GM18873 (cell line): ENCODE data around the gene EML1.

Experiments
- ATAC-seq: cut with Tn5 transposase; IDR thresholded peaks from one replicate; pipeline ENCODE4 v1.9.1; 2021; ENCODE audit warnings: mild to moderate bottlenecking, moderate library complexity, moderate number of reproducible peaks; ENCODE audit not compliant: unreplicated experiment, low FRiP score

The EML1 gene

GRCh38 chr14:99889268-99889667, 96.1 kb downstream of the EML1 start:
- no peak for ATAC-seq

DNA sequence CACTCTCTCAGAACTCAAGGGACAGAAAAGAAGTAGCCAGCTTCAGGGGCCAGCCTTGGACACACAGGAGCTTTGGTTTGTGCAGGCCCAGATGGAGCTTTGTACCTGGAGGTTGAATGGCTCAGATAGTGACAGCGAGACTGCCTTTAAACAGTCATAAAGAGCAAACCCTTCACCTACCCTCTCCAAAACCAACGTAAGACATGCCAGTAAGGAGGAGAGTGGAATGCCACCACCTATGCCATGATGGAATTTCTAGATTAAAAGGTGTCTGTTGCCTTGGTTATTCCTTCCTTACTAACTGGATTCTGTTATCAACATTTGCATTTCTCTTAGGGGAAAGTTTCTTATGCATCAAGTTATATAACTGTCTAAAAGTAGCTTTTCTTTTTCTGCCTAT, 98.1 kb downstream of the EML1 start:
- no peak for ATAC-seq

DNA sequence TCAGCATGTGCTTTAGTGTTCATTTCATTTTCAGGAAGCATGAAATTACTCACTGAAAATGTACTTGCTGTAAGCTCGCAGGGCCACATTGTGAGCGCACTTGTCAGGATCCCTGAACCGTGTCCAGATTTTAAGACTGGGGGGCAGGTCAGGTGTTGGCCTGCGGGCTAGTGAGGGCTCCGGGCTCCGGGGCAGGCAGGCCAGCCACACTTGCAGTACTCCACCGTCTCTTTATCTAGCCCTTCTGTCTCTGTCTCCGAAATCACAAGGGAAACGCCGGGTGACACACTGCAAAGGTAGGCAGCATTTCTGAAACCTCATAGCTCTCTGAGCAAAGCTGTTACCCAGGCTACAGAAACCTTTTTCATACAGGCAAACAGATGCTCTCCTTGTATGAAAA, 98.7 kb downstream of the EML1 start:
- ATAC-seq = no peak

DNA sequence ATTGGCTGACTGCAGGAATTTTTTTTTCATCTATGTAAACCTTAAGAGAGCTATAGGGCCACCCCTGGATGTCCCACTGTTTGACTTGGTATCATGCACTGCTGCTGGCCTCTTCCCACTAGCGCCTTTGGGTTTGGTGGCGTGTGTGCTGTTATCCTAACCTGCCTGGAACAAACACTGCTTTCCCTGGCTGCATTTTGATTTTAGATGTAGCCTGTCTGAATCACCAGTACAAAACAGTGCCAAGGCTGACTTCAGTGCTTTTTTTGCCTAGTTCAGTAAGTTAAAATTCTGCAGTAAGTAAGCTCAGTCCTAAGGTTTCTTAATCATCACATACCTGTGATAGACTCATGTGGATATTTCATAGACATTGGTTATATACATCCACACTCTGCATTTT, 99.2 kb downstream of the EML1 start:
- no peak for ATAC-seq

DNA sequence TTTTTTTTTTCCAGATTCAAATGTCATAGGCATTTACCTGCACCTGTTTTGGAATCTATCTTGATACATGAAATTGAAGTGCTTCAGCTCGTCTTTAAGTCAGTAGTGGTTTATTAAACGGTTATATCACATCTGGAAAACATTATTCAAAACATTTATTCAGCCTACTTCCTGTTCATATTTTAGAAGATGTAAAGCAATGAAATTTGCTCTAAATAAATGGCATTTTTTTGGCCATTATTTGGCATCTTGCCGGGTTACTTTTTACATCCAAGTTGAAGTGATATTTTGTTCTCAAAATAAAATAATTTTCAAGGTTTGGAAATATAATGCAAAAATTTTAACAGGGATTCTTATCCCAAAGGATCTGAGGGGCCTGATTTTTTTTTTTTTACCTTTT, 103.1 kb downstream of the EML1 start:
- no peak for ATAC-seq

- ATAC-seq = no peak
Observed at GRCh38 chr14:99899578-99900178, 106.5 kb downstream of the EML1 start.

DNA sequence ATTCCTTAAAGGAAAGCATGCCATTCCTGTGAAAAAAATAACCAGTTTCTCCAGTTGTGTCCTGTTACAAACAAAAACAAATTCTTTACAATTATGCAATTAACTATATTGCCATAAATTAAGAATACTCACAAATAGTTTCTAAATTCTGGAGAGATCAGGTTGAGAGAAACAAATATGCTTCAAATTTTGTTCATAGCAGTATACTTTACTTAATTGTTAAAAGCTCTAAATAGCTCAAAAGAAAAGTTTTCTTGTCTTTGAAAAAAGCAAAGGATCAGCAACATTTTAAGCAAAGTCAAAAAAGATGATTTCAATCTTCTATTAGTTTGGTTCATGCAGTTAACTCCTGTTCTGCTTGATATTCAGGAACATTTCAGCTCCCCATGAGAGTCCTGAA, 109.7 kb downstream of the EML1 start:
- ATAC-seq = no peak

GRCh38 chr14:99904506-99904905, 111.3 kb downstream of the EML1 start:
- no peak for ATAC-seq

DNA sequence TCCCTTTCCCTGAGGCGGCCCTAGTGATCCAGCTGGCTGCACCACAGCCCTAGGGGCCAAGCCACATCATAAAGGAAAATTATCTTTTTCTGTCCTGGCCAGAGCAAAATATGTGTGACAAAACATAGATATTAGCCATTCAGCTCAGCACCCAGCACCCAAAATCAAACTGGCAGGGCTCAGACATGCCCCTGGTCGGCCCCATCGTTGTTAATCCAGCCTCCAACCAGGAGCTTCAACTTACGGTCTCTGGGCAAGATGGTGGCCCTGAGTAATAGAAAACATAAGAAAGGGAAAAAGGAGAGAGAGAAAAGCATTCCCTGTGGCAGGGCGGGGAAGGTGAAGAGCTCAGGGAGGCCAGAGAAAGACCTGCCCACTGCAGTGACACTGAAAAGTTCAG, 111.9 kb downstream of the EML1 start:
- no peak for ATAC-seq

DNA sequence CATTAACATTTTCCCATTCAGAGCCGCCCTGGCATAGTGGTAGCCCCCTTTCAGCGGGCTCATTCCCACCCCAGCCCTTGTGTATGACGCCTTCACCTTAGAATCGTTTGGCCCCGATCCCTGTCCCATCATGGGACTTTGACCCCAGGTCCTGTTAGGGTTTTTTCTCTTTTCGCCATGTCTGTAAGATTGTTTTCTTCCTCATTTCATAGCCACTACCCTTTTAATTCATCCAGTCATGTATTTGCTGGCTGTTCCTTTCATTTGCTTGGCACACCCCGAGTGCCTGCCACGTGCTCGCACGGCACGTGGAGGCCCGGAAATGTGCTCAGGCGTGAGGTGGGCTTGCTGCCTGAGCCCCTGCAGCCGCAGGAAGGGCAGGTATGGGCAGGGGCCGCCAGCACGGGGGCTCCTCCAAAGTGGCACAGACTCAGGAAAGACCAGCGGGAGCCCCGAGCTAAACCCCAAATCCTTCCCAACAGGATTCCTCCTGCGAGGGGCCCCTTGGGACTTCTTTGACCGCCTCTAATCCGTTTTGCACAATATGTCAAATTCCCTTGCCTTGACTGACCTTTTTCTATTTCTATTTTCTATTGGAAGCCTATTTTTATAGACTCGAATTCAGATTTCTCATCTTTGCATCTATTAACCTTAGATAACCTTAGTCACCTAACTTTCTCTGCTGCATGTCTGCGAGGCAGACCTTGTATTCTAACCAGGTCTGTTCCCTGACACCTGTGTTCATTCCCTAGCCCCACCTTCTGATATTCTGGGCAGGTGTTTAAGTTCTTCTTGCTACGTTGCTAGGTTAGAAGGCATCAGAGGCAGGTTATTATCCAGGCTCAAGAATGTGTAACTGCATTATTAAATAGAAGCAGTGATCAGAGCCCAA, 114.8 kb downstream of the EML1 start:
- ATAC-seq = no peak

DNA sequence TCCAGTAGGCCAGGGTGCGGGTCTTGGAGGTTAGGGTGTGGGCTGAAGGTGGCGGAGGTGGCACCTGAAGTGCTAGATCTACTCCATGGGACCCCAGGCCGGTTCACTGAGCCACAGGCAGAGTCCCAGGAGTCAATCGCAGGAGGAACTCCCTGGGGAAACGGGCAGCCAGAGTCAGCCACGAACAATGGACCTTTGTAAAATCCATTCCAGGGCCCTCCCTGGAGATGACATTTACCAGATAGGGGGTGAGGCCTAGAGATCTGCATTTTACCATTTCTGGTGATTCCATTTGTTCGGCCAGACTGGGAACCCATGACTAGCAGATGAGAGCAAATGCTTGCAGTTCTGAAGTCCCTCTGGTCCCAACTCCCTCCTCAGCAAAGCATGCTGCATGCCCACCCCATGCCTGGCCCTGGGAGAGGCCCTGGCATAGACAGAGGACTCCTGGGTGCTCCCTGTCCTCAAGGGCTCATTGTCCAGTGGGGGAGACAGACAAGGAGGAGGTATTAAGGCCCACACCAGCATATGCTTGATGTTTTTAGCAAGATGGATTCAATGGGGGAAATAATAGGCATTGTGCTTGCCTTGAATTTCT, 115.5 kb downstream of the EML1 start:
- ATAC-seq = no peak

DNA sequence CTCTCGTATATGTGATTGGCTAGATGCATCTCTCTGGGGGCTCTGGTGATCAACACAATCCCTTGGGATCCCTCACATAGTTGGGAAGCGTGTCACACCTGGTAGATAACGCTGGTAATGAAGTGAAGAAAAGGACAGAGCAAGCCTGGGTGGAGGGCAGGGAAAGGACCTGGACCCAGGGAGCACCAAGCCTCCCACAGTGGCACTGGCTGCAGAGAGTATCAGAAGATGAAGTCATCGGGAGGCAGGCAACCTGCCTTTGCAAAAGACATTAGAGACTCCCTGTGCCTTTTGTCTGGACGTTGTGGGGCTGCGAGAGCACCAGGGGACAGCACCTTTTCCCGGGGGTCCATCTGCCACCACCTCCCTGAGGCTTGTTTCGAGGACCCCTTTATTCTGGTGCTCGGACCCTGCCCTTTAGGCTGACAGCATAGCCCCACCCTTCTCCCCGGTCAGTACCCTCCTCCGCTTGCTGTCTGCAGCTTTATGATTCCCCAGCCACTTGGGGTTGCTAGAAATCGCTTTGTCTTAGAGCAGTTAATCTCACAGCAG, 116.4 kb downstream of the EML1 start:
- no peak for ATAC-seq

DNA sequence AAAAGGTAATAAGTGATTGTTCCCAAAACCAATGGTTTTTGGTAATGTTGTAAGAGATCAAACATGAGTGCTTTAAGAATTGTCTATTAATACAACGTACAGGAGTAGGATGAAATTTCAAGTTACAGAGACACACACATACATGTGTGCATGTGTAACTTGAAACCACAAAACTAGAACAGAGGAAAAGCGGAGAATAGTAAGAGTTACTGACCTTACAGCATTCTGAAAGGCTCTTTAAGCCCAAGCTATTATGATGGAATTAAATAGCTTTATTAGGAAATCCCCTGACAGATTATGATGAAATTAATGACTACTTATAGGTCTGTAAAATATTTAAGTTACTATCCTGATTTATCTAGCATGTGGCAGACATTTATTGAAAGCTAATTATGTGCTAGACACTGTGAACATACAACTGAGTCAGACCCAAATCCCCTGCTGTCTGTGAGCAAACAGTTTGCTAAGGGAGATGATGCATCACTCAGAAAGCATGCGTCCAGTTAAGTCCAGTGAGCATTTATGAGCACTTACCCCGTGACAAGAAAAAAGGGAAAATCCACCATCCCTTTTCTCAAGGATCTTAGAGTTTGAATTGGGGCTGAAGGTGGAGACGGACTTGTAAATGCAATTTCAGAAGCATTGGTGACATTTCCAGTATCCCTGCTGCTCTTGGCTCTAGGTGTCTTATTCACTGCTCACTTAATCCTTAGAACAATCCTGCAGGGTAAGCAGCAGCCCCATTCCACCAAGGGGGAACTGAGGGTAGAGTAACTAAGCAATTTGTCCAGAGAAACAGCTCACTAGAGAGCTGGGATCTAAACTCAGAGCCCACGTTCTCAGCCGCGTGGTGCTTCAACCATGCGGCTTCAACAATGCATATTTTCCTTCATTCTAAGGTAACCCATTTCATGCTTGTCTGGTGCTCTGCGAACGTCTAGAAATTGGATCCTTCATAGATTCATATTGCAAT, 117.4 kb downstream of the EML1 start:
- ATAC-seq = no peak

GRCh38 chr14:99915305-99916090, 122.3 kb downstream of the EML1 start:
- no peak for ATAC-seq

DNA sequence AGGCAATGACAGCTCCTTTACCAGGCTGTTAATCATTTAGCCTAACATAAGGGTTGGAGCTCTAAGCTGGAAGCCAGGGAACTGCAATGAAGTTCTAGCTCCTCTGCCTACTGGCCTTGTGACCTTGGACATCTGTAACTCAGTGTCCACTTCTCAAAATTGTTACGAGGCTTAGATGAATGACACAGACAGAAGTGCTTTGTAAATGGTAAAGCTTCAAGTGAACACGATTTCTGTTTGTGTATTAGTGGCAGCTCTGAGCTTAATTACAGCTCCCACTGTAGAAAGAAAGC, 122.8 kb downstream of the EML1 start:
- no peak for ATAC-seq

DNA sequence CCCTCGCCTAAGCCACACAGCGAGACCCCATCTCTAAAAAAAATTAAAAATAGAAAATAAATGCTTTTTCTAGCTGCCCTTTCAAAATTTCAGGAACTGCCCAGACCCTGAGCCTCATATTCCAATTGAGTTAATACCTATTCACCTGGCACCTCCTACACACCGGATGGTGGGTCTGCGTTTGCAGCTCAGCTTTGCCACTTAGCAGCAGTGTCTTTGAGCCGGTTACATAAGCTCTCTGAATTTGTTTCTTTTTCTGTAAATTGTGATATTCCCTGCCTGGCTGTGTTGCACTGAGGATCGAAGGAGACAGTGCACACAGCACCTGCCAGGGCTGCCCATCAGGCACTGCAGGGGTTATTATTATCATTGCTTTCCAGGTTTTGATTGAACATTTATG, 125.6 kb downstream of the EML1 start:
- no peak for ATAC-seq

- no peak for ATAC-seq
Observed at GRCh38 chr14:99921425-99921824, 128.2 kb downstream of the EML1 start.

DNA sequence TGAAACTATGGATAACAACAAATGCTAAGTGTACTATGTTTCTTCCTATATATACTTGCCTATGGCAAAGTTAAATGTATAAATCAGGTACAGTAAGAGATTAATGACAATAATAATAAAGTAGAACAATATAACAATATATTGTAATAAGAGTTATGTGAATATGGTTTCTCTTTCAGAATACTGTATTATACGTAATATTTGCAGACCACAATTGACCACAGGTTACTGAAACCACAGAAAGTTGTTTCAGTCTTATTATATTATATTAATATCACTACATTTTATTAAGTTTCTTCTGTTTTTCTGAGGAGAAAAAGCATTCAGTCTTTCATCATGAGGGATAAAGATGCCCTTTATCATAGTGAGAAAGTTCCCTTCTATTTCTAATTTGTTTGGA, 131.2 kb downstream of the EML1 start:
- no peak for ATAC-seq

DNA sequence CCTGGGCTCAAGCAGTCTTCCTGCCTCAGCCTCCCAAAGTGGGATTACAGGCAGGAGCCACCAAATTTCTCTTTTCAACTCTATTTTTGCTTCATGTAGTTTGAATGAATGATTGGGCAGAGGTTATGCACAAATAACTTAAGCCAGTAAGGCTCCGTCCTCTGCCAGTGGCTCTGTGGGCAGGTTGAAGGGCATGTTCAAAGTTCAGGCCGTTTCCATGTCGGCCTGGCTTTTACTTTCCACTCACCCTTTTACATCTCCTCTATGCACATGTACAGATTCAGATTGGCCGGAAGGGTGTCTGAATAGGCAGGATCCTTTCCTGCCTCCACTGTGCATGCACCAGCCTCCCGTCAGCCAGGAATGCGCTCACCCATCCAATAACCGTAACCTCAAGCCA, 132.3 kb downstream of the EML1 start:
- ATAC-seq = no peak

DNA sequence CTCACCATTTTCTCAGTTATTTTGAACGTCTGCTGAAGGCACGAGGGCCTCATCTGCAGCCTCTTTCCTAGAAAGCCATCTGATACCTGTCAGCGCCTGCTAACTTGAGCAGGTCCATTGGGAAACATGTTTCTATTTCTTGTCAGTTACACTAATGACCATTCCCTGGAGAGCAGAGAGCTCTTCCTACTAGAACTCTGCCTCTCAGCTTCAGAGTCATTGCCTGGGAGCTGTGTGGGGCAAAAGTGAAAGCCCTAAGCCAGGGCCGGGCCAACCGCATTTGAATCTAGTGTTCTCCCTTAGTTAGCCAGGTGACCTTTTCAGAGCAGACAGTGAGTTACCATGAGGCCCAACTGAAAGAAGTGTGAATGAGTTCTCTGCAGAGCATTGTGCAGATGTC, 135.8 kb downstream of the EML1 start:
- ATAC-seq = no peak
